Measurements from ENCODE around the gene NEGR1.

NEGR1 gene

DNA sequence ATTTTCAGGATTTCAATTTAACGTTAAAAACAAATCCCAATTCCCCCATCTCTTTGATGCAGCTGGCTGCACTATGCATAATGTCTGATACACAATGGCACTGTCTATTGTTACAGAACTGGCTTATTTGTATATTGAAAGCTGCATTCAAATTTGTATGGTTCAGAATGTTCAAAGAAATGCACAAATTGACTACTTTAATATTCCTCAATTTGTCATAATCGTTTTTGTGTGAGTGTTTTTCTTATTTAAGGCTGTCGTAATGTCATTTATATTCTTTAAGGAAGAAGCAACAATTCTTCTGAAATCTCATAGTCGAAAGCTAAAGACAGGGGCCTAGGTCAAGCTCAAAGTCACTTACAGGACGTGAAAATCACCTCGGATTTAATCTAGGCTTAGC is 860.1 kb downstream of the NEGR1 start:
- no peak for DNase-seq (ENCODE audit: extremely low read depth, low read depth)
- TF ChIP-seq, protein P1, sequence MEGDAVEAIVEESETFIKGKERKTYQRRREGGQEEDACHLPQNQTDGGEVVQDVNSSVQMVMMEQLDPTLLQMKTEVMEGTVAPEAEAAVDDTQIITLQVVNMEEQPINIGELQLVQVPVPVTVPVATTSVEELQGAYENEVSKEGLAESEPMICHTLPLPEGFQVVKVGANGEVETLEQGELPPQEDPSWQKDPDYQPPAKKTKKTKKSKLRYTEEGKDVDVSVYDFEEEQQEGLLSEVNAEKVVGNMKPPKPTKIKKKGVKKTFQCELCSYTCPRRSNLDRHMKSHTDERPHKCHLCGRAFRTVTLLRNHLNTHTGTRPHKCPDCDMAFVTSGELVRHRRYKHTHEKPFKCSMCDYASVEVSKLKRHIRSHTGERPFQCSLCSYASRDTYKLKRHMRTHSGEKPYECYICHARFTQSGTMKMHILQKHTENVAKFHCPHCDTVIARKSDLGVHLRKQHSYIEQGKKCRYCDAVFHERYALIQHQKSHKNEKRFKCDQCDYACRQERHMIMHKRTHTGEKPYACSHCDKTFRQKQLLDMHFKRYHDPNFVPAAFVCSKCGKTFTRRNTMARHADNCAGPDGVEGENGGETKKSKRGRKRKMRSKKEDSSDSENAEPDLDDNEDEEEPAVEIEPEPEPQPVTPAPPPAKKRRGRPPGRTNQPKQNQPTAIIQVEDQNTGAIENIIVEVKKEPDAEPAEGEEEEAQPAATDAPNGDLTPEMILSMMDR (IDR thresholded peaks at IDR 0.05; ENCODE audit: low read depth, low read length) = no peak

DNA sequence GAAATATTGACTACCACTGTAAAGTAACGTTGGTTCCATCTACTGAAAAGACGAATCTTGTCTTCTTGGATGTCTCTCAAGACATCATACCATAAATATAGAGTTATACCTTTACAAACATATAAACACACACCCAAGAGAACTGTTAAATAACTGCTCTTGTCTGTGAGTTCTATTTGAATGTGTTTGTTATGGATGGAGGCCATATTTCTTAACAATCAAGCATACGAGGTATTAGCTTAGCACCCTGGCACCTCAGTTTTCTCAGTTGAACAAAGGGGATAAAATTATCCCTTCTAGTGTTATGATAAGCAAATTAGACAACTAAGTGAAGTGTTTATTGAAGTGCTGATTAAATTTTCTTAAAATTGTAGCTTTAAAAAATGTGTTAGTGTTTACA is 864.9 kb downstream of the NEGR1 start:
- no peak for DNase-seq (ENCODE audit: extremely low read depth, low read depth)
- TF ChIP-seq, protein P1 (IDR thresholded peaks at IDR 0.05; ENCODE audit: low read depth, low read length) = no peak

DNA sequence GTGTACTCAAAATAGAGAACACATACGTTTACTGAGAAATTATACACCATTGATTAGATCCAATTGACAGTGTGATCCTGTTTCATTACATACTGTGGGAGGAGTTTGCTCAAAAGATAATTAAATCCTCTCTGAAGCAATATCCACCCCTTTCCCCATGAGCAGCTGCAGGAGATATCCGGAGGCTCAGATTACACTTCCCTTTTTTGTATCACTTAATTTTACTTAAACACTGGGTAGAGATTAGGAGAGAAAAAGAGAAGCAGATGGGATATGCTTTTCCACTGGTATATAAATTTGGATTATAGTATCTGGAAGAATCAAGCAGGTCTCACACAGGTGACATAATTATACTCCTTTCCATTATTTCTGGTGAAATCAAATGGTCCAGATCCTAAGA is 868.2 kb downstream of the NEGR1 start:
- TF ChIP-seq, protein P1 (IDR thresholded peaks at IDR 0.05; ENCODE audit: low read depth, low read length) = no peak
- no peak for DNase-seq (ENCODE audit: extremely low read depth, low read depth)

DNA sequence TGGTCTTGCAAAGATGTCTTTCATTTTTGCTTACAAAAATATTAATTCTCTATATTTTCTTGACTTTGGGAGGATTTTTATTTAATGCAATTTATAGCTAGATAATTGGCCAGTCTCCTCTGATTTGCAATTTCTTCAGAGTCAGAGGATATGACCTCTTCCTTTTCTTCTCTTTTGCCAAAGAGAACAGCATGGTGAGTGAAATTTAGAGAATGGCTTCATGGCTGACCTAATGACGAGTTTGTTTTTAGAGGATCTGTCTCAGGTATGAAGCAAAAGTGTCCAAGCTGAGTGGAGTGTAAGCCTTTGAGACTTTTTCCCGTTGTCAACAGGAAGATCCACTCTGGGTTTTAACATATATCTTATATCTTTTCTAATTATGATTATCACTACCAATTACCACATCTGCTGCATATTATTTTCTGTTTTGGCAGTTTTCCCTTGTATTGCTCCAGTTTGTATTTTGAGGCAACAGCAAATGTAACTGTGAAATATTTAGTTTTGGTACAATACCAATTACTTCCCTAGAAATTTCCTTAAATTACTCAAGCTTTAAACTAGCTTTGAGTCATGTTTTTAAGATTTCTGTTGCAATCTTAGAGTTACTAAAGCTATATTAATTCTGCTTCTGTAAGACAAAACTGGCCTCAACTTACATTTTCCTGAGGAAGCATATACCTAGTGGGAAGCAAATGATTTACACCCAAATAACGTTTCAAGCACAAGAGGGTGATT is 868.7 kb downstream of the NEGR1 start:
- DNase-seq (ENCODE audit: extremely low read depth, low read depth) = no peak

DNA sequence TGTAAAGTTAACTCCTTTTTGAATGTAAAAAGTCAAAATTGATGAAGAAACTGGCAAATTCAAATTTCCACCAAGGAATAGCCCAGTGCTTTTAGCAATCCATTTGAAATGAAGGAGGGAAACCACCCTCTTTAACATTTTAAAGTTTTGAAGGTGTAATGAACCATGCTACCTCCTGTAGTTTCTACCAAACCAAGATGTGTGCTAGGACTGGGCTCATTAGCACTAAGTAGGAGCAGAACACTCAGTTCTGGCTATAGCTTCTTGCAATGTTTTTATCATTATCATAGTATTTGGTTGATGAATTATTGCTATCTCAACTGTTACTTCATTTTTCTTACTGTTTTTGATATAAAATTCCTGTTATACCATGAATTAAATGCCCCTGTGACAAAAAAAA is 882.3 kb downstream of the NEGR1 start:
- TF ChIP-seq, protein P1 (IDR thresholded peaks at IDR 0.05; ENCODE audit: low read depth, low read length) = no peak
- no peak for DNase-seq (ENCODE audit: extremely low read depth, low read depth)

More for the DNA sequence above, 868.7 kb downstream of the NEGR1 start:
- TF ChIP-seq, protein P1 (IDR thresholded peaks at IDR 0.05; ENCODE audit: low read depth, low read length) = no peak

DNA sequence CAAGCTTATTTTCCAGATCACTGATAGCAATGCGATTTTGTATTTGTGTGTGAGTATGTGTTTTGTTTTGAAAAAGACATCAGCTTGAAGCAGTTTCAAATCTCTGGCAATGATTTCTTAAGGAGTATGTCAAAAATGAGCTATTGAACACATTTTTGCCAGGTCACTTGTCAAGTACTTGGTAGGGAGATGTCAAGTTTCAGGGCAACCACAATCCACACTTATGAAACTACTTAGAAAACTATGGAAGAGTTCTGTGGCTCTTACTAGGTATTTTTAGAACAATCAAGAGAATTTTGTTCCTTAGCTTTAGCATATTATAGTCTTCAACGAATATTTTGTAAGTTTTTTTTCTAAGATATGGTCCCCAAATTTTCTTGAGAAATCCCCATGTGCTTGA is 882.7 kb downstream of the NEGR1 start:
- no peak for DNase-seq (ENCODE audit: extremely low read depth, low read depth)
- TF ChIP-seq, protein P1 (IDR thresholded peaks at IDR 0.05; ENCODE audit: low read depth, low read length) = no peak

DNA sequence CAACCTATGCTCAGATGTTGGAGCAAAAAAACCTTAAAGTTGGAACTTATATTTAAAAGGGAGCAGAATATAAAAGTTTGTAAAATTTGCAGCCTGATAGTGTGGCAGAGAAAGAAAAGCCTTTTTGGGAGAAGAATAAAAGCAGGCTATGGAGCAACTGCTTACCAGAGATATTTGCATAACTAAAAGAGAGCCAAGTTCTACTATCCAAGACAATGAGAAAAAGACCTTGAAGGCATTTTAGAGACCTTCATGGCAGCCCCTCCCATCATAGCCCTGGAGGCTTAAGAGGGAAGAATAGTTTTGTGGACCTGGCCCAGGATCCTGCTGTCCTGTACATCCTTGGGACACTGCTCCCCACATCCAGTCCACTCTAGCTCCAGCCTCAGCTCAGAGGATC is 889.0 kb downstream of the NEGR1 start:
- TF ChIP-seq, protein P1 (IDR thresholded peaks at IDR 0.05; ENCODE audit: low read depth, low read length) = no peak
- no peak for DNase-seq (ENCODE audit: extremely low read depth, low read depth)
